Stimulated activated CD4-positive, alpha-beta T cell treated with anti-CD3 and anti-CD28 coated beads, TNF-alpha, amount 100 ng/mL, for 4 hours (primary cell): ENCODE results near the gene L3MBTL4.
"Not testable (repeated sequence)": the region's sequence is repeated elsewhere in the genome, so short reads cannot be mapped to it uniquely, and the experiment has no call there.

Source experiments
- DNase-seq, 3 experiments: peaks; one replicate each; pipeline ENCODE4 v3.0.0-alpha.2; 2020; ENCODE audit warnings: low read depth in 3 of 3

The L3MBTL4 gene

GRCh38 chr18:6414723-6415417 is at the start of gene L3MBTL4:
TSS of gene L3MBTL4 (minus strand) at chr18:6414911. CDS start at chr18:6311625, 103,286 bp downstream.
- no peak for DNase-seq

- DNase-seq = no peak
Observed at GRCh38 chr18:6452194-6452593, 37.5 kb upstream of the L3MBTL4 start.

GRCh38 chr18:6449213-6449612 is 34.5 kb upstream of the L3MBTL4 start:
- DNase-seq = no peak

GRCh38 chr18:6444466-6445228 is 29.9 kb upstream of the L3MBTL4 start:
- DNase-seq = no peak

GRCh38 chr18:6441200-6441599 is 26.5 kb upstream of the L3MBTL4 start:
- no peak for DNase-seq

- no peak for DNase-seq
Observed at GRCh38 chr18:6437937-6438818, 23.5 kb upstream of the L3MBTL4 start.

GRCh38 chr18:6435731-6436130 is 21.0 kb upstream of the L3MBTL4 start:
- no peak for DNase-seq

- no peak for DNase-seq
Observed at GRCh38 chr18:6434987-6435709, 20.4 kb upstream of the L3MBTL4 start.

GRCh38 chr18:6434481-6434880 is 19.8 kb upstream of the L3MBTL4 start:
- no peak for DNase-seq

- DNase-seq = no peak
Observed at GRCh38 chr18:6431659-6432318, 17.1 kb upstream of the L3MBTL4 start.

GRCh38 chr18:6428851-6429395 is 14.2 kb upstream of the L3MBTL4 start:
- DNase-seq = no peak

- no peak for DNase-seq
Observed at GRCh38 chr18:6427286-6427685, 12.6 kb upstream of the L3MBTL4 start.

GRCh38 chr18:6423289-6423688 is 8.6 kb upstream of the L3MBTL4 start:
- no peak for DNase-seq

- no peak for DNase-seq
Observed at GRCh38 chr18:6414118-6414722, 491 bp downstream of the L3MBTL4 start.

GRCh38 chr18:6413579-6414117 is 1.1 kb downstream of the L3MBTL4 start:
- no peak for DNase-seq

GRCh38 chr18:6412933-6413472 is 1.7 kb downstream of the L3MBTL4 start:
- no peak for DNase-seq

- DNase-seq = no peak
Observed at GRCh38 chr18:6411382-6411781, 3.3 kb downstream of the L3MBTL4 start.

GRCh38 chr18:6409933-6410332 is 4.8 kb downstream of the L3MBTL4 start:
- DNase-seq = no peak

- not testable (repeated sequence) for DNase-seq
Observed at GRCh38 chr18:6408543-6408942, 6.2 kb downstream of the L3MBTL4 start.
